Measurements from ENCODE around the gene HOXA7. TPM values are rescaled to one million over a fixed set of nuclear protein-coding genes. Genes with fewer than 3 reads are reported as not detected.

HOXA7 gene
- total RNA-seq, 1 donor from 2014 or later: 6.3 TPM

GRCh38 chr7:27119412-27119911 lies 37.0 kb downstream of the HOXA7 start:
- no peak for DNase-seq (ENCODE audit: low spot score)

- DNase-seq (ENCODE audit: low spot score): no peak
These were observed 37.9 kb downstream of the HOXA7 start for GRCh38 chr7:27118580-27118979.

- no peak for DNase-seq (ENCODE audit: low spot score)
These were observed 38.5 kb downstream of the HOXA7 start for GRCh38 chr7:27117887-27118491.

GRCh38 chr7:27116962-27117886 lies 39.3 kb downstream of the HOXA7 start:
- DNase-seq (ENCODE audit: low spot score): no peak

- DNase-seq (ENCODE audit: low spot score): no peak
These were observed 40.2 kb downstream of the HOXA7 start for GRCh38 chr7:27116031-27116961.

GRCh38 chr7:27115221-27116026 lies 41.1 kb downstream of the HOXA7 start:
- no peak for DNase-seq (ENCODE audit: low spot score)

GRCh38 chr7:27114881-27115220 lies 41.6 kb downstream of the HOXA7 start:
- no peak for DNase-seq (ENCODE audit: low spot score)

GRCh38 chr7:27113991-27114769 lies 42.3 kb downstream of the HOXA7 start:
- DNase-seq (ENCODE audit: low spot score): no peak

GRCh38 chr7:27112955-27113949 lies 43.2 kb downstream of the HOXA7 start:
- DNase-seq (ENCODE audit: low spot score): peak; percentile 89

GRCh38 chr7:27112361-27112760 lies 44.1 kb downstream of the HOXA7 start:
- no peak for DNase-seq (ENCODE audit: low spot score)

- DNase-seq (ENCODE audit: low spot score): no peak
These were observed 44.7 kb downstream of the HOXA7 start for GRCh38 chr7:27111751-27112277.

- DNase-seq (ENCODE audit: low spot score): no peak
These were observed 45.3 kb downstream of the HOXA7 start for GRCh38 chr7:27111042-27111750.

- DNase-seq (ENCODE audit: low spot score): no peak
These were observed 46.1 kb downstream of the HOXA7 start for GRCh38 chr7:27110186-27111031.

GRCh38 chr7:27109466-27110185 lies 46.8 kb downstream of the HOXA7 start:
- DNase-seq (ENCODE audit: low spot score): no peak

GRCh38 chr7:27108390-27109127 lies 47.9 kb downstream of the HOXA7 start:
- DNase-seq (ENCODE audit: low spot score): no peak
